Measurements from ENCODE around the gene RHBDF1. TPM values are rescaled to one million over a fixed set of nuclear protein-coding genes. Genes with fewer than 3 reads are reported as not detected.

RHBDF1 gene
- total RNA-seq, 1 donor from 2014 or later: 5.8 TPM

Other genes with a start within 250 kb of the RHBDF1 start
- 5.1 TPM for gene POLR3K, start 19.0 kb downstream of the RHBDF1 start, total RNA-seq
- 16.0 TPM for gene SNRNP25, start 18.8 kb downstream of the RHBDF1 start, total RNA-seq
- gene MPG, start 5.6 kb upstream of the RHBDF1 start, total RNA-seq: 28.0 TPM
- gene NPRL3, start 66.0 kb upstream of the RHBDF1 start, total RNA-seq: 14.9 TPM
- 0.81 TPM for gene HBZ, start 80.0 kb upstream of the RHBDF1 start, total RNA-seq
- 0.40 TPM for gene HBM, start 93.3 kb upstream of the RHBDF1 start, total RNA-seq
- gene HBA2, start 100.2 kb upstream of the RHBDF1 start, total RNA-seq: 67.1 TPM
- gene HBA1, start 104.0 kb upstream of the RHBDF1 start, total RNA-seq: 112 TPM
- gene HBQ1, start 107.8 kb upstream of the RHBDF1 start, total RNA-seq: not detected
- gene LUC7L, start 156.8 kb upstream of the RHBDF1 start, total RNA-seq: 29.9 TPM
- gene FAM234A, start 162.2 kb upstream of the RHBDF1 start, total RNA-seq: 35.8 TPM
- 0.70 TPM for gene RGS11, start 203.3 kb upstream of the RHBDF1 start, total RNA-seq
- 0.70 TPM for gene ARHGDIG, start 208.0 kb upstream of the RHBDF1 start, total RNA-seq
- 0.23 TPM for gene PDIA2, start 210.5 kb upstream of the RHBDF1 start, total RNA-seq